ENCODE results near the gene DCDC1. TPM values are rescaled to one million over a fixed set of nuclear protein-coding genes. Genes with fewer than 3 reads are reported as not detected.

The DCDC1 gene
- total and polyA plus RNA-seq, 9 of the 15 experiments (the other 6 are each of a cell fraction or from before 2014, with no cell fraction given): 0.05 to 0.18 (median 0.08) TPM; not detected in 3

- TF ChIP-seq FOXJ3 (CRISPR knock-in tag; IDR thresholded peaks at IDR 0.05) (no peak), SREBF2 (CRISPR knock-in tag; IDR thresholded peaks at IDR 0.05) (no peak), ZBTB9 (CRISPR knock-in tag; IDR thresholded peaks at IDR 0.05) (no peak), NFRKB (IDR thresholded peaks at IDR 0.05; ENCODE audit: low read depth) (no peak), NKRF (IDR thresholded peaks at IDR 0.05; ENCODE audit: borderline replicate concordance) (no peak), NFXL1 (CRISPR knock-in tag; IDR thresholded peaks at IDR 0.05) (no peak), CHD7 (IDR thresholded peaks at IDR 0.05; ENCODE audit: low read depth, low read length) (no peak), NUFIP1 (IDR thresholded peaks at IDR 0.05; ENCODE audit: partially characterized antibody) (no peak), MXI1 (IDR thresholded peaks at IDR 0.05; ENCODE audit: low read depth, low read length) (no peak), GABPB2 (CRISPR knock-in tag; conservative IDR thresholded peaks at IDR 0.05) (no peak)
Measured at GRCh38 chr11:31060880-31061279, 308.7 kb downstream of the DCDC1 start (continued).

All from K562 (cell line).